K562 (cell line): ENCODE results near the gene HIVEP1. TPM values are rescaled to one million over a fixed set of nuclear protein-coding genes. Genes with fewer than 3 reads are reported as not detected.

Experiments used
- ATAC-seq: fragments of 200-7000 bp; cut with Tn5 transposase; 3 replicates; pipeline ENCODE4 v1.9.1; 2020; ENCODE audit warnings: moderate library complexity
- BruUV-seq: library from RNA; stranded (reverse); fragments of 400-500 nt; replicated peaks from 2 replicates; lab custom pipeline; 2021; lab: Mats Ljungman, UMichigan
- CTCF ChIA-PET: fragments of 300-600 bp; formaldehyde crosslinking; extraction: SDS; loops from one replicate; lab custom pipeline; 2021; ENCODE audit warnings: low intra/inter-chr PET ratio; lab: Yijun Ruan, JAX
- POLR2A ChIA-PET: fragments of 300-600, 350-650 bp; sonication (Branson Sonifier 250); formaldehyde crosslinking; extraction: SDS; loops from one replicate; lab custom pipeline; 2021; ENCODE audit warnings: antibody characterized with exemption, inconsistent platforms; lab: Yijun Ruan, JAX
- DNase-seq, 4 experiments: peaks; one replicate each; pipeline versions ENCODE4 v3.0.0 to v3.0.0-alpha.2; 2011 to 2018; ENCODE audit warnings: low spot score in 3 of 4, mixed read lengths in 3 of 4; ENCODE audit errors: extremely low read depth in 1 of 4
- FAIRE-seq: peaks from 2 replicates; lab custom pipeline; 2011; peaks lifted over from hg19 to GRCh38; lab: Jason Lieb, UNC
- H2AFZ ChIP-seq: 2 replicates; pipeline ENCODE4 v1.6.0; 2011; ENCODE audit warnings: low read depth, low read length, control low read depth, inconsistent platforms
- H3K27ac ChIP-seq: fragments of 200-600 bp; 3 replicates; pipeline ENCODE4 v1.8.0; 2011; ENCODE audit warnings: low read depth, mild to moderate bottlenecking, control low read depth, inconsistent platforms, low read length, moderate library complexity, mixed read lengths; ENCODE audit errors: extremely low read depth
- H3K27me3 ChIP-seq, 2 experiments: fragments of 300-600 bp in 1 of 2; 2 replicates in 1 of 2; 3 replicates in 1 of 2; pipeline versions ENCODE4 v1.6.0 to v1.8.0; 2011; ENCODE audit warnings: inconsistent platforms in 2 of 2, low read length in 2 of 2, mild to moderate bottlenecking in 1 of 2, mixed read lengths in 1 of 2, moderate library complexity in 1 of 2; ENCODE audit not compliant: control insufficient read depth in 2 of 2, insufficient read depth in 2 of 2
- H3K36me3 ChIP-seq: fragments of 300-600 bp; 3 replicates; pipeline ENCODE4 v1.8.0; 2011; ENCODE audit warnings: mild to moderate bottlenecking, low read length, inconsistent platforms; ENCODE audit not compliant: control insufficient read depth, insufficient read depth
- H3K4me1 ChIP-seq, 2 experiments: fragments of 200-600 bp in 1 of 2; replicated peaks in 1 of 2; 2 replicates in 1 of 2; 3 replicates in 1 of 2; pipeline versions ENCODE4 v1.5.1 to v1.8.0; 2011; ENCODE audit warnings: inconsistent platforms in 2 of 2, low read length in 2 of 2, mild to moderate bottlenecking in 1 of 2, mixed read lengths in 1 of 2, moderate library complexity in 1 of 2; ENCODE audit not compliant: control insufficient read depth in 2 of 2, insufficient read depth in 2 of 2
- H3K4me2 ChIP-seq: 2 replicates; pipeline ENCODE4 v1.6.1; 2011; ENCODE audit warnings: low read length, control low read depth, inconsistent platforms, mixed read lengths; ENCODE audit not compliant: insufficient read depth
- H3K4me3 ChIP-seq: fragments of 200-600 bp; sonication (generic), shearing (Covaris generic); 2 replicates; pipeline ENCODE4 v1.5.1; 2016; ENCODE audit warnings: control low read depth, inconsistent platforms
- H3K79me2 ChIP-seq: fragments of 200-600 bp; 3 replicates; pipeline ENCODE4 v1.8.0; 2011; ENCODE audit warnings: low read length, inconsistent platforms; ENCODE audit not compliant: control insufficient read depth, insufficient read depth
- H3K9ac ChIP-seq, 2 experiments: 2 replicates each; pipeline versions ENCODE4 v1.6.0 to v1.6.1; 2011; ENCODE audit warnings: low read depth in 2 of 2, low read length in 2 of 2, control low read depth in 1 of 2, inconsistent platforms in 1 of 2, mild to moderate bottlenecking in 1 of 2, mixed read lengths in 1 of 2; ENCODE audit not compliant: insufficient read depth in 1 of 2
- H3K9me1 ChIP-seq: one replicate; pipeline ENCODE4 v1.6.0; 2011; ENCODE audit warnings: inconsistent platforms, mild to moderate bottlenecking, low read length, moderate library complexity; ENCODE audit not compliant: control insufficient read depth, insufficient read depth
- H3K9me3 ChIP-seq: replicated peaks from 2 replicates; pipeline ENCODE4 v1.5.1; 2011; ENCODE audit warnings: low read depth, low read length, inconsistent platforms; ENCODE audit not compliant: control insufficient read depth, insufficient read depth
- H4K20me1 ChIP-seq: replicated peaks from 2 replicates; pipeline ENCODE4 v1.6.1; 2011; ENCODE audit warnings: low read length, inconsistent platforms, mixed read lengths; ENCODE audit not compliant: control insufficient read depth, insufficient read depth
- CHD1 ChIP-seq: fragments of 200-600 bp; sonication (generic); IDR thresholded peaks from one replicate; pipeline ENCODE4 v1.6.1; 2012; ENCODE audit warnings: mild to moderate bottlenecking, moderate library complexity, low read length, inconsistent platforms
- ESRRA ChIP-seq: fragments of 450-650 bp; IDR thresholded peaks from 2 replicates; pipeline ENCODE4 v1.6.1; 2014; ENCODE audit warnings: low read depth, mild to moderate bottlenecking, moderate library complexity, borderline replicate concordance
- FOXJ2 ChIP-seq: fragments of 200-800 bp; sonication (Bioruptor generic); IDR thresholded peaks from 2 replicates; pipeline ENCODE4 v1.6.1; 2016; ENCODE audit warnings: missing genetic modification characterization, missing compliant biosample characterization
- SRSF1 ChIP-seq: fragments of 200-400 bp; formaldehyde crosslinking; IDR thresholded peaks from 2 replicates; pipeline ENCODE4 v1.6.1; 2017; ENCODE audit warnings: mild to moderate bottlenecking, low read depth, low read length, moderate library complexity
- TCFL5 ChIP-seq: fragments of 250-450 bp; sonication (Bioruptor Pico); conservative IDR thresholded peaks from 2 replicates; pipeline ENCODE4 v1.6.1; 2021; ENCODE audit warnings: mild to moderate bottlenecking, moderate library complexity, matching md5 sums
- ZNF277 ChIP-seq: fragments of 250-450 bp; sonication (Bioruptor Pico); IDR thresholded peaks from 2 replicates; pipeline ENCODE4 v1.8.0; 2022; ENCODE audit warnings: inconsistent platforms, mild to moderate bottlenecking, moderate library complexity, borderline replicate concordance
- whole genome bisulfite sequencing: fragments of 100-300 bp; shearing (Covaris generic); methylation state at CpG from one replicate; pipeline ENCODE4 v1.1.6; 2016; ENCODE audit warnings: low coverage, mixed read lengths; ENCODE audit not compliant: insufficient coverage; ENCODE audit errors: missing lambda C conversion rate; 5-methylcytosine and 5-hydroxymethylcytosine counted together
- in situ Hi-C: fragments of 300-500 bp; cut with MboI; formaldehyde crosslinking; loops from 4 replicates; pipeline ENCODE4 v1.15.0; 2018; ENCODE audit warnings: inconsistent platforms, mixed read lengths
- intact Hi-C: fragments of 100-400 bp; cut with micrococcal nuclease; formaldehyde crosslinking; loops from 2 replicates; pipeline ENCODE4 v1.14.2; 2022
- polyA plus RNA-seq, 8 experiments: library from polyadenylated mRNA; depleted of rRNA in 4 of 8; stranded (reverse) in 5 of 8; unstranded in 3 of 8; fragments of >200 nt; fragmentation: Nextera tagmentation in 2 of 8; fragmentation: Illumina TruSeq in 1 of 8; extraction: Ambion mirVana in 2 of 8; extraction: Trizol in 1 of 8; gene quantifications; 2 replicates each; pipeline versions ENCODE4 v1.2.1 to v1.2.3, GENCODE V29; 2011 to 2014; ENCODE audit warnings: inconsistent platforms in 1 of 8, missing spikeins in 1 of 8
- total RNA-seq, 7 experiments: library from RNA; depleted of rRNA in 6 of 7; stranded (reverse); fragments of >200 nt in 6 of 7; fragmentation: Illumina TruSeq in 2 of 7; extraction: Trizol in 2 of 7; gene quantifications; 2 replicates each; pipeline versions ENCODE4 v1.2.1 to v1.2.3, GENCODE V29; 2011 to 2021; ENCODE audit warnings: low replicate concordance in 1 of 7
- TF ChIP-seq, protein P1 (sequence below): fragments of 450-650 bp; IDR thresholded peaks from 2 replicates; pipeline ENCODE4 v1.6.1; 2016; ENCODE audit warnings: low read depth

The HIVEP1 gene
- total and polyA plus RNA-seq, 9 of the 15 experiments (the other 6 are each of a cell fraction or from before 2014, with no cell fraction given) = 6.0 to 33.3 (median 21.7) TPM

GRCh38 chr6:12116264-12116800 lies 104.2 kb downstream of the HIVEP1 start:
- H3K4me3 ChIP-seq = no peak overlapping the region
- no TSS peak for BruUV-seq
- POLR2A ChIA-PET = no interaction called here

More at GRCh38 chr6:12116264-12116800, 104.2 kb downstream of the HIVEP1 start:
- ATAC-seq = no peak
- no peak overlapping the region for H3K9ac ChIP-seq
- peaks cover 39% of the 10 kb centered on the region for H3K36me3 ChIP-seq
- no peak overlapping the region for H2AFZ ChIP-seq
- no peaks in the 10 kb centered on the region for H3K9me1 ChIP-seq
- peaks cover 26% of the 10 kb centered on the region; the same call in 2 of the 3 replicates for H3K79me2 ChIP-seq
- CTCF ChIA-PET = no interaction called here
- peaks cover 0 to 10% of the 10 kb centered on the region in 2 experiments; a peak in 3 of 5 replicates for H3K4me1 ChIP-seq
- no peak for FAIRE-seq
- no peaks in the 10 kb centered on the region for H4K20me1 ChIP-seq
- intact Hi-C loops = no loop called here
- no peak for DNase-seq
- H3K27me3 ChIP-seq = no peaks in the 10 kb centered on the region
- no peak overlapping the region for H3K27ac ChIP-seq
- no peak overlapping the region for H3K4me2 ChIP-seq
- WGBS = 83% methylated on average over 2 of the region's 2 CpGs
- H3K9me3 ChIP-seq = no peaks in the 10 kb centered on the region; the same call in 1 of the 2 replicates
- in situ Hi-C loops = no loop called here
- TF ChIP-seq TCFL5 (CRISPR knock-in tag) = no peak
- TF ChIP-seq, protein P1, sequence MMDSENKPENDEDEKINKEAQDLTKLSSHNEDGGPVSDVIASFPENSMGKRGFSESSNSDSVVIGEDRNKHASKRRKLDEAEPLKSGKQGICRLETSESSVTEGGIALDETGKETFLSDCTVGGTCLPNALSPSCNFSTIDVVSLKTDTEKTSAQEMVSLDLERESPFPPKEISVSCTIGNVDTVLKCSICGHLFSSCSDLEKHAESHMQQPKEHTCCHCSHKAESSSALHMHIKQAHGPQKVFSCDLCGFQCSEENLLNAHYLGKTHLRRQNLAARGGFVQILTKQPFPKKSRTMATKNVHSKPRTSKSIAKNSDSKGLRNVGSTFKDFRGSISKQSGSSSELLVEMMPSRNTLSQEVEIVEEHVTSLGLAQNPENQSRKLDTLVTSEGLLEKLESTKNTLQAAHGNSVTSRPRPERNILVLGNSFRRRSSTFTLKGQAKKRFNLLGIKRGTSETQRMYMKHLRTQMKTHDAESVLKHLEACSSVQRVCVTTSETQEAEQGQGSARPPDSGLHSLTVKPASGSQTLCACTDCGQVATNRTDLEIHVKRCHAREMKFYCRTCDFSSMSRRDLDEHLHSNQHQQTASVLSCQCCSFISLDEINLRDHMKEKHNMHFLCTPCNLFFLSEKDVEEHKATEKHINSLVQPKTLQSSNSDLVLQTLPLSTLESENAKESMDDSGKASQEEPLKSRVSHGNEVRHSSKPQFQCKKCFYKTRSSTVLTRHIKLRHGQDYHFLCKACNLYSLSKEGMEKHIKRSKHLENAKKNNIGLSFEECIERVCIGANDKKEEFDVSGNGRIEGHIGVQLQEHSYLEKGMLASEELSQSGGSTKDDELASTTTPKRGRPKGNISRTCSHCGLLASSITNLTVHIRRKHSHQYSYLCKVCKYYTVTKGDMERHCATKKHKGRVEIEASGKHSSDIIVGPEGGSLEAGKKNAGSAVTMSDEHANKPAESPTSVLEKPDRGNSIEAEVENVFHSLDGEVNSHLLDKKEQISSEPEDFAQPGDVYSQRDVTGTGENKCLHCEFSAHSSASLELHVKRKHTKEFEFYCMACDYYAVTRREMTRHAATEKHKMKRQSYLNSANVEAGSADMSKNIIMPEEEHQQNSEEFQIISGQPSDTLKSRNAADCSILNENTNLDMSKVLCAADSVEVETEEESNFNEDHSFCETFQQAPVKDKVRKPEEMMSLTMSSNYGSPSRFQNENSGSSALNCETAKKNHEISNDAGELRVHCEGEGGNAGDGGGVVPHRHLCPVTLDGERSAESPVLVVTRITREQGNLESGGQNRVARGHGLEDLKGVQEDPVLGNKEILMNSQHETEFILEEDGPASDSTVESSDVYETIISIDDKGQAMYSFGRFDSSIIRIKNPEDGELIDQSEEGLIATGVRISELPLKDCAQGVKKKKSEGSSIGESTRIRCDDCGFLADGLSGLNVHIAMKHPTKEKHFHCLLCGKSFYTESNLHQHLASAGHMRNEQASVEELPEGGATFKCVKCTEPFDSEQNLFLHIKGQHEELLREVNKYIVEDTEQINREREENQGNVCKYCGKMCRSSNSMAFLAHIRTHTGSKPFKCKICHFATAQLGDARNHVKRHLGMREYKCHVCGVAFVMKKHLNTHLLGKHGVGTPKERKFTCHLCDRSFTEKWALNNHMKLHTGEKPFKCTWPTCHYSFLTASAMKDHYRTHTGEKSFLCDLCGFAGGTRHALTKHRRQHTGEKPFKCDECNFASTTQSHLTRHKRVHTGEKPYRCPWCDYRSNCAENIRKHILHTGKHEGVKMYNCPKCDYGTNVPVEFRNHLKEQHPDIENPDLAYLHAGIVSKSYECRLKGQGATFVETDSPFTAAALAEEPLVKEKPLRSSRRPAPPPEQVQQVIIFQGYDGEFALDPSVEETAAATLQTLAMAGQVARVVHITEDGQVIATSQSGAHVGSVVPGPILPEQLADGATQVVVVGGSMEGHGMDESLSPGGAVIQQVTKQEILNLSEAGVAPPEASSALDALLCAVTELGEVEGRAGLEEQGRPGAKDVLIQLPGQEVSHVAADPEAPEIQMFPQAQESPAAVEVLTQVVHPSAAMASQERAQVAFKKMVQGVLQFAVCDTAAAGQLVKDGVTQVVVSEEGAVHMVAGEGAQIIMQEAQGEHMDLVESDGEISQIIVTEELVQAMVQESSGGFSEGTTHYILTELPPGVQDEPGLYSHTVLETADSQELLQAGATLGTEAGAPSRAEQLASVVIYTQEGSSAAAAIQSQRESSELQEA = no peak
- TF ChIP-seq SRSF1 = no peak
- TF ChIP-seq ZNF277 = no peak
- TF ChIP-seq FOXJ2 = no peak
- TF ChIP-seq CHD1 = no peak
- no peak for TF ChIP-seq ESRRA
